HEK293T (cell line): ENCODE data around the gene LNPEP.
"Not testable (repeated sequence)": the region's sequence is repeated elsewhere in the genome, so short reads cannot be mapped to it uniquely, and the experiment has no call there.

Experiments used
- CTCF ChIA-PET: fragments of 350-600 bp; formaldehyde crosslinking; extraction: SDS; loops from one replicate; lab custom pipeline; 2021; ENCODE audit warnings: antibody characterized with exemption, inconsistent platforms; lab: Yijun Ruan, JAX
- POLR2A ChIA-PET: fragments of 350-600 bp; formaldehyde crosslinking; extraction: SDS; loops from one replicate; lab custom pipeline; 2020; ENCODE audit warnings: antibody characterized with exemption, inconsistent platforms; lab: Yijun Ruan, JAX
- DNase-seq: peaks from one replicate; pipeline ENCODE4 v3.0.0; 2012; ENCODE audit warnings: mixed read lengths; ENCODE audit errors: extremely low spot score
- FOXM1 ChIP-seq: fragments of 450-650 bp; IDR thresholded peaks from 2 replicates; pipeline ENCODE4 v1.6.1; 2017; ENCODE audit warnings: mild to moderate bottlenecking, borderline replicate concordance
- HDGF ChIP-seq: fragments of 450-650 bp; IDR thresholded peaks from 2 replicates; pipeline ENCODE4 v1.6.1; 2017; ENCODE audit warnings: antibody characterized with exemption, borderline replicate concordance
- L3MBTL2 ChIP-seq: fragments of 450-650 bp; conservative IDR thresholded peaks from 2 replicates; pipeline ENCODE4 v1.6.1; 2016; ENCODE audit warnings: mild to moderate bottlenecking
- NFRKB ChIP-seq: fragments of 450-650 bp; IDR thresholded peaks from 2 replicates; pipeline ENCODE4 v1.6.1; 2016; ENCODE audit warnings: mild to moderate bottlenecking, moderate library complexity
- ZNF384 ChIP-seq: fragments of 450-650 bp; IDR thresholded peaks from 2 replicates; pipeline ENCODE4 v1.6.1; 2016

LNPEP gene

DNA sequence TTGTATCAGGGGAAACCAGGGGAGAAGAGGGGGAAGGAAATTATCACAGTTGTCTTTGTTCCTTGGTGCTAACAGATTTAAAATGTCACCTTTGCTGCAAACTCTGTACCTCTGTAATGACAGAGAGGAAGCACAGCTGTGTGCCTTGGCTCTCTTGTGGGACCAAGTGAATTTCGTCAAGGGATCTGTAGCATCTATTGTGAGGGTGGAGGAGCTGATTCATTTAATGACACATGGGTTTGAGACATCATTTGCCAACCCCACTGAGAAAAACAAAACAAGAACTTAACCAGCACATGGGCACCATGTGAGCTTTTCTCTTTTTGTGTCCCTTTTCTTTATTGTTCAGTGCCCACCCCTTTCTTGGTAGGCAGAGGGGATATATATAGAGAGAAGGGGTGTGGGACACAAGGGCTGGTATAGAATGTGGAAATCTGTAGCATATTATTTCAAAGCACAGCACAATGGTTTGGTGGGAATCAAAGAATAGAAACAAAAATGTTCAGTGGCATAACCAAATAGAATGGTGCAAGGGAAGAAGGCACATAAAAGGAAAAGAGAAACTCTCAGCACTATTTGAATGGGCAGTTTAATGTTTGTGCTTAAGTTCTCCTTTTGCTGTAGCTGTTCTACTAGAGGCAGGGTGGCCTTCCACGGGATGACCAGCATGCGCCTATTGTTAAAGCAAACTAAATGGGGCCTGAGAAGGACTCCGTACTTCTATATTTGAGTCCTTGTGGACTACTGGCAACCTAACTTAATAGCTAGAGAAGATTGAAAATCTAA lies 143.3 kb downstream of the LNPEP start:
- no peak for DNase-seq
- TF ChIP-seq ZNF384 (no peak), L3MBTL2 (no peak)
- CTCF ChIA-PET, result no interaction called here
- POLR2A ChIA-PET, result no interaction called here

DNA sequence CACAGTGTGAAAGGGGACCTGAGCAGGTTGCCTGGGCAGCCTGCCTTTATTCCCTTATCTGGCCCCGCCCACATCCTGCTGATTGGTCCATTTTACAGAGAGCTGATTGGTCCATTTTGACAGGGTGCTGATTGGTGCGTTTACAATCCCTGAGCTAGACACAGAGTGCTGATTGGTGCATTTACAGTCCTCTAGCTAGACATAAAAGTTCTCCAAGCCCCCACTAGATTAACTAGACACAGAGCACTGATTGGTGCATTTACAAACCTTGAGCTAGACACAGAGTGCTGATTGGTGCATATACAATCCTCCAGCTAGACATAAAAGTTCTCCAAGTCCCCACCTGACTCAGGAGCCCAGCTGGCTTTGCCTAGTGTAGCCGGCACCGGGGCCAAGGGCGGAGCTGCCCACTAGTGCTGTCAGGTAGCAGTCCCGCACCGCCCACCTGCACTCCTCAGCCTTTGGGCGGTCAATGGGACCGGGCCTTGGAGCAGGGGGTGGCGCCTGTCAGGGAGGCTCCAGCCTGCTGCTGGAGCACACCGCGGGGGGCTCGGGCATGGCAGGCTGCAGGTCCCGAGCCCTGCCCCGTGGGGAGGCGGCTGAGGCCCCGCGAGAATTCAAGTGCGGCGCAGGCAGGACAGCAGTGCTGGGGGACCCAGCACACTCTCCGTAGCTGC lies 149.0 kb downstream of the LNPEP start:
- CTCF ChIA-PET, result interaction anchor here (0.5 to 0.7 kb wide), 2 partner anchors 10 to 95 kb away, joined by 3 to 4 read pairs; no protein-coding TSS in a partner anchor
- DNase-seq, result not testable (repeated sequence)

DNA sequence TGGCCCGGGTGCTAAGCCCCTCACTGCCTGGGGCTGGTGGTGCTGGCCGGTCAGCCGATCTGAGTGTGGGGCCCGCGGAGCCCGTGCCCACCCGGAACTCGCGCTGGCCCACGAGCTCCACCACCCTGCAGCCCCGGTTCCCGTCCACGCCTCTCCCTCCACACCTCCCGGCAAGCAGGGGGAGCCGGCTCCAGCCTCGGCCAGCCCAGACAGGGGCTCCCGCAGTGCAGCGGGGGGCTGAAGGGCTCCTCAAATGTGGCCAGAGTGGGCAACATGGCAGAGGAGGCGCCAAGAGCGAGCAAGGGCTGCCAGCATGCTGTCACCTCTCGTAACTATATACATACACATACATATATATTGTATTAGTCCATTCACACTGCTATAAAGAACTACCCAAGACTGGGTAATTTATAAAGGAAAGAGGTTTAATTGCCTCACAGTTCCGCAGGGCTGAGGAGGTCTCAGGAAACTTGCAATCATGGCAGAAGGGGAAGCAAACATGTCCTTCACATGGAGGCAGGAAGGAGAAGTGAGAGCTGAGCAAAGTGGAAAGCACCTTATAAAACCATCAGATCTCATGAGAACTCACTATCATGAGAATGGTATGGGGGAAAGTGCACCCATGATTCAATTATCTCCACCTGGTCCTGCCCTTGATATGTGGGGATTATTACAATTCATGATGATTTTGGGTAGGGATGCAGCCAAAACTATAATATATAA lies 149.7 kb downstream of the LNPEP start:
- ChIA-PET POLR2A (no interaction called here), CTCF (no interaction called here)
- no peak for DNase-seq
- no peak for TF ChIP-seq FOXM1
- no peak for TF ChIP-seq HDGF
- no peak for TF ChIP-seq NFRKB
- no peak for TF ChIP-seq L3MBTL2

More for the DNA sequence above, 149.0 kb downstream of the LNPEP start:
- POLR2A ChIA-PET, result not testable (repeated sequence)
